H1 (cell line): Measurements from ENCODE around the gene NECTIN3. TPM values are rescaled to one million over a fixed set of nuclear protein-coding genes. Genes with fewer than 3 reads are reported as not detected.

Experiments
- CTCF ChIA-PET: fragments of 300-600 bp; sonication (Branson Sonifier 250); formaldehyde crosslinking; loops from one replicate; lab custom pipeline; 2021; ENCODE audit not compliant: partially characterized antibody; lab: Charles Lee
- POLR2A ChIA-PET: fragments of 300-600 bp; sonication (Branson Sonifier 250); formaldehyde crosslinking; loops from one replicate; lab custom pipeline; 2021; ENCODE audit warnings: inconsistent platforms; ENCODE audit not compliant: partially characterized antibody; lab: Charles Lee
- DNase-seq, 2 experiments: peaks; one replicate each; pipeline versions ENCODE4 v3.0.0 to v3.0.0-alpha.2; 2010 to 2022; ENCODE audit warnings: low spot score in 2 of 2, low read depth in 1 of 2, mixed read lengths in 1 of 2
- FAIRE-seq: peaks from 2 replicates; lab custom pipeline; 2011; peaks lifted over from hg19 to GRCh38; lab: Jason Lieb, UNC
- H2AFZ ChIP-seq: 2 replicates; pipeline ENCODE4 v1.8.1; 2012; ENCODE audit warnings: low read length, inconsistent platforms
- H2AK5ac ChIP-seq: 2 replicates; pipeline ENCODE4 v1.6.1; 2013; ENCODE audit warnings: low read depth, low read length
- H2BK120ac ChIP-seq: replicated peaks from 2 replicates; pipeline ENCODE3; 2013; ENCODE audit warnings: low read depth, low read length, inconsistent platforms
- H2BK12ac ChIP-seq: 2 replicates; pipeline ENCODE4 v1.6.1; 2013; ENCODE audit warnings: low read depth, low read length
- H2BK15ac ChIP-seq: 2 replicates; pipeline ENCODE4 v1.6.1; 2013; ENCODE audit warnings: low read length
- H2BK20ac ChIP-seq: 2 replicates; pipeline ENCODE4 v1.6.1; 2013; ENCODE audit warnings: low read length
- H2BK5ac ChIP-seq: 2 replicates; pipeline ENCODE4 v1.6.1; 2013; ENCODE audit warnings: low read depth, low read length
- H3K14ac ChIP-seq: 2 replicates; pipeline ENCODE4 v1.6.1; 2013; ENCODE audit warnings: inconsistent platforms; ENCODE audit not compliant: insufficient read length
- H3K18ac ChIP-seq: 2 replicates; pipeline ENCODE4 v1.6.1; 2013; ENCODE audit warnings: low read length; ENCODE audit errors: extremely low read depth
- H3K23ac ChIP-seq: 2 replicates; pipeline ENCODE4 v1.6.1; 2013; ENCODE audit warnings: inconsistent platforms; ENCODE audit not compliant: insufficient read length
- H3K23me2 ChIP-seq: 2 replicates; pipeline ENCODE4 v1.6.1; 2013; ENCODE audit warnings: low read depth, low read length
- H3K27ac ChIP-seq: 2 replicates; pipeline ENCODE4 v1.6.1; 2011; ENCODE audit warnings: low read depth, low read length, inconsistent platforms
- H3K27me3 ChIP-seq, 4 experiments: replicated peaks in 1 of 4; 1 replicate in 1 of 4; 2 replicates in 3 of 4; pipeline versions ENCODE4 v1.6.1 to v1.8.1; 2011 to 2013; ENCODE audit warnings: low read length in 3 of 4, mild to moderate bottlenecking in 3 of 4, inconsistent platforms in 2 of 4, mixed read lengths in 2 of 4, moderate library complexity in 1 of 4; ENCODE audit not compliant: control insufficient read depth in 3 of 4, insufficient read depth in 3 of 4; ENCODE audit errors: extremely low read depth in 1 of 4
- H3K36me3 ChIP-seq, 4 experiments: 2 replicates each; pipeline versions ENCODE4 v1.6.1 to v1.8.1; 2011 to 2013; ENCODE audit warnings: mild to moderate bottlenecking in 4 of 4, low read length in 3 of 4, moderate library complexity in 2 of 4, control low read depth in 1 of 4, inconsistent platforms in 1 of 4; ENCODE audit not compliant: insufficient read depth in 4 of 4, control insufficient read depth in 2 of 4
- H3K4ac ChIP-seq: replicated peaks from 2 replicates; pipeline ENCODE3; 2013; ENCODE audit warnings: low read length, low read depth, mixed read lengths, inconsistent platforms; ENCODE audit not compliant: insufficient read length
- H3K4me1 ChIP-seq, 4 experiments: replicated peaks in 1 of 4; 1 replicate in 1 of 4; 2 replicates in 3 of 4; pipeline versions ENCODE4 v1.6.1 to v1.8.1; 2011 to 2013; ENCODE audit warnings: low read length in 3 of 4, inconsistent platforms in 2 of 4, mixed read lengths in 1 of 4; ENCODE audit not compliant: insufficient read depth in 4 of 4, control insufficient read depth in 3 of 4
- H3K4me2 ChIP-seq, 2 experiments: 2 replicates each; pipeline versions ENCODE4 v1.6.1 to v1.8.1; 2011 to 2013; ENCODE audit warnings: low read depth in 2 of 2, low read length in 2 of 2, control low read depth in 1 of 2, inconsistent platforms in 1 of 2, mild to moderate bottlenecking in 1 of 2; ENCODE audit not compliant: insufficient read depth in 1 of 2
- H3K4me3 ChIP-seq, 4 experiments: fragments of 200-600, 300-600 bp in 1 of 4; sonication (generic), shearing (Covaris generic), sonication (Bioruptor Twin) in 1 of 4; 2 replicates each; pipeline versions ENCODE4 v1.5.1 to v1.8.1; 2011 to 2016; ENCODE audit warnings: low read length in 4 of 4, low read depth in 3 of 4, control low read depth in 2 of 4, inconsistent platforms in 2 of 4, mild to moderate bottlenecking in 2 of 4, mixed read lengths in 1 of 4, moderate library complexity in 1 of 4; ENCODE audit not compliant: insufficient read depth in 2 of 4; ENCODE audit errors: extremely low read depth in 1 of 4
- H3K56ac ChIP-seq: replicated peaks from 2 replicates; pipeline ENCODE3; 2013; ENCODE audit warnings: low read depth, mild to moderate bottlenecking, mixed read lengths, low read length, inconsistent platforms; ENCODE audit not compliant: insufficient read length
- H3K79me1 ChIP-seq: 2 replicates; pipeline ENCODE4 v1.6.1; 2013; ENCODE audit warnings: low read depth, low read length, control low read depth
- H3K79me2 ChIP-seq, 2 experiments: 2 replicates each; pipeline versions ENCODE4 v1.6.1 to v1.8.1; 2012 to 2013; ENCODE audit warnings: low read length in 2 of 2, mild to moderate bottlenecking in 2 of 2, inconsistent platforms in 1 of 2; ENCODE audit not compliant: insufficient read depth in 2 of 2, control insufficient read depth in 1 of 2
- H3K9ac ChIP-seq, 4 experiments: replicated peaks in 1 of 4; 1 replicate in 1 of 4; 2 replicates in 3 of 4; pipeline versions ENCODE4 v1.6.1 to v1.8.1; 2011 to 2013; ENCODE audit warnings: low read depth in 3 of 4, low read length in 3 of 4, control low read depth in 2 of 4, mild to moderate bottlenecking in 2 of 4, moderate library complexity in 2 of 4, inconsistent platforms in 1 of 4; ENCODE audit errors: extremely low read depth in 1 of 4
- H3K9me3 ChIP-seq, 2 experiments: 2 replicates each; pipeline versions ENCODE4 v1.6.1 to v1.8.1; 2012 to 2013; ENCODE audit warnings: mild to moderate bottlenecking in 2 of 2, moderate library complexity in 2 of 2, control low read depth in 1 of 2, inconsistent platforms in 1 of 2, low read depth in 1 of 2, low read length in 1 of 2, mixed read lengths in 1 of 2; ENCODE audit not compliant: insufficient read depth in 2 of 2
- H4K20me1 ChIP-seq, 2 experiments: replicated peaks in 1 of 2; 2 replicates each; pipeline versions ENCODE3 to v1.8.1; 2011 to 2013; ENCODE audit warnings: inconsistent platforms in 2 of 2, low read length in 2 of 2, mild to moderate bottlenecking in 1 of 2; ENCODE audit not compliant: insufficient read depth in 2 of 2, control insufficient read depth in 1 of 2
- H4K5ac ChIP-seq: 2 replicates; pipeline ENCODE4 v1.6.1; 2013; ENCODE audit warnings: low read length, low read depth, mixed read lengths, inconsistent platforms; ENCODE audit not compliant: insufficient read length
- H4K8ac ChIP-seq: 2 replicates; pipeline ENCODE4 v1.8.0; 2013; ENCODE audit warnings: mild to moderate bottlenecking, moderate library complexity, low read length, inconsistent platforms; ENCODE audit not compliant: insufficient read depth; ENCODE audit errors: extremely low read depth
- H4K91ac ChIP-seq: replicated peaks from 2 replicates; pipeline ENCODE3; 2013; ENCODE audit warnings: low read length, mixed read lengths, inconsistent platforms; ENCODE audit not compliant: insufficient read length
- TEAD4 ChIP-seq: IDR thresholded peaks from 2 replicates; pipeline ENCODE4 v1.6.1; 2012; ENCODE audit warnings: low read depth, low read length, inconsistent platforms, mixed read lengths
- ZNF274 ChIP-seq: IDR thresholded peaks from 2 replicates; pipeline ENCODE4 v1.7.0; 2012; ENCODE audit warnings: low read length, borderline replicate concordance; ENCODE audit errors: extremely low read depth
- WGBS, 2 experiments: shearing (Covaris generic) in 1 of 2; methylation state at CpG; one replicate each; pipeline versions ENCODE4 v1.1.6 to v1.1.7; 2013 to 2015; ENCODE audit warnings: low lambda C conversion rate in 2 of 2, mixed read lengths in 2 of 2, inconsistent platforms in 1 of 2, low coverage in 1 of 2, missing lambda C conversion rate in 1 of 2; ENCODE audit not compliant: insufficient replicate concordance in 2 of 2, insufficient coverage in 1 of 2, insufficient read length in 1 of 2; ENCODE audit errors: extremely low coverage in 1 of 2, missing lambda C conversion rate in 1 of 2; 5-methylcytosine and 5-hydroxymethylcytosine counted together
- polyA plus RNA-seq, 7 experiments: library from polyadenylated mRNA; depleted of rRNA in 3 of 7; stranded (reverse) in 5 of 7; unstranded in 2 of 7; fragments of >200 nt in 5 of 7; fragments of 200-250 nt in 2 of 7; gene quantifications; 1 replicate in 5 of 7; 2 replicates in 1 of 7; 4 replicates in 1 of 7; pipeline versions ENCODE4 v1.2.1 to v1.2.3, GENCODE V29; 2011 to 2013; ENCODE audit warnings: missing spikeins in 2 of 7, mixed read lengths in 2 of 7
- total RNA-seq: library from RNA; stranded (reverse); fragmentation: NEBNext Ultra II Directional; extraction: Animal tissue kit (Norgen Biotek cat#: 25700); gene quantifications from 2 replicates; pipeline ENCODE4 v1.2.1, GENCODE V29; 2021

The NECTIN3 gene
- total and polyA plus RNA-seq, 2 of the 8 experiments (the other 6 are each of a cell fraction or from before 2014, with no cell fraction given) = 13.6 to 50.6 TPM

- Histone ChIP-seq H2BK120ac (no peak overlapping the region), H4K91ac (no peak overlapping the region), H3K36me3 (peaks cover 0 to 6% (median 1%) of the 10 kb centered on the region in 4 experiments; a peak in 4 of 8 replicates), H4K5ac (no peak overlapping the region), H2BK5ac (no peak overlapping the region), H3K4me1 (peaks cover 0 to 3% (median 0%) of the 10 kb centered on the region in 4 experiments; a peak in 2 of 7 replicates), H3K18ac (no peak overlapping the region), H4K8ac (no peak overlapping the region), H3K56ac (no peak overlapping the region), H3K23me2 (no peaks in the 10 kb centered on the region), H3K9me3 (peaks cover 0 to 5% of the 10 kb centered on the region in 2 experiments; a peak in 1 of 4 replicates), H3K27me3 (no peaks in the 10 kb centered on the region), H3K14ac (no peak overlapping the region), H3K4me2 (no peak overlapping the region), H2AK5ac (no peak overlapping the region), H2BK15ac (no peak overlapping the region), H3K4ac (no peak overlapping the region), H3K79me2 (no peaks in the 10 kb centered on the region), H3K4me3 (no peak overlapping the region), H3K23ac (no peak overlapping the region), H2BK12ac (no peak overlapping the region), H4K20me1 (no peaks in the 10 kb centered on the region), H3K27ac (no peak overlapping the region), H2BK20ac (no peak overlapping the region), H3K79me1 (no peaks in the 10 kb centered on the region), H2AFZ (no peak overlapping the region), H3K9ac (no peak overlapping the region)
- ChIA-PET POLR2A (interaction anchor here (1.5 kb wide), 1 partner anchor 11 kb away, joined by 4 read pairs; no protein-coding TSS in a partner anchor), CTCF (interaction anchor here (0.6 to 1.2 kb wide), 3 partner anchors 37 to 361 kb away, joined by 3 read pairs; no protein-coding TSS in a partner anchor)
- WGBS, 2 experiments = 89% methylated on average over 1 of the region's 1 CpG; no CpG with 5 or more reads in 1 of the 2 experiments
- FAIRE-seq = no peak
- DNase-seq = no peak
- TF ChIP-seq ZNF274 = peak; percentile 69; the same call in 1 of the 2 replicates
- no peak for TF ChIP-seq TEAD4
Measured at GRCh38 chr3:111173906-111174305, 102.3 kb downstream of the NECTIN3 start.
